ENCODE data around the gene FALEC. TPM values are rescaled to one million over a fixed set of nuclear protein-coding genes. Genes with fewer than 3 reads are reported as not detected.

FALEC gene
- total and polyA plus RNA-seq, 12 donors: 0.40 to 0.61 (median 0.50) TPM; not detected in 9

DNA sequence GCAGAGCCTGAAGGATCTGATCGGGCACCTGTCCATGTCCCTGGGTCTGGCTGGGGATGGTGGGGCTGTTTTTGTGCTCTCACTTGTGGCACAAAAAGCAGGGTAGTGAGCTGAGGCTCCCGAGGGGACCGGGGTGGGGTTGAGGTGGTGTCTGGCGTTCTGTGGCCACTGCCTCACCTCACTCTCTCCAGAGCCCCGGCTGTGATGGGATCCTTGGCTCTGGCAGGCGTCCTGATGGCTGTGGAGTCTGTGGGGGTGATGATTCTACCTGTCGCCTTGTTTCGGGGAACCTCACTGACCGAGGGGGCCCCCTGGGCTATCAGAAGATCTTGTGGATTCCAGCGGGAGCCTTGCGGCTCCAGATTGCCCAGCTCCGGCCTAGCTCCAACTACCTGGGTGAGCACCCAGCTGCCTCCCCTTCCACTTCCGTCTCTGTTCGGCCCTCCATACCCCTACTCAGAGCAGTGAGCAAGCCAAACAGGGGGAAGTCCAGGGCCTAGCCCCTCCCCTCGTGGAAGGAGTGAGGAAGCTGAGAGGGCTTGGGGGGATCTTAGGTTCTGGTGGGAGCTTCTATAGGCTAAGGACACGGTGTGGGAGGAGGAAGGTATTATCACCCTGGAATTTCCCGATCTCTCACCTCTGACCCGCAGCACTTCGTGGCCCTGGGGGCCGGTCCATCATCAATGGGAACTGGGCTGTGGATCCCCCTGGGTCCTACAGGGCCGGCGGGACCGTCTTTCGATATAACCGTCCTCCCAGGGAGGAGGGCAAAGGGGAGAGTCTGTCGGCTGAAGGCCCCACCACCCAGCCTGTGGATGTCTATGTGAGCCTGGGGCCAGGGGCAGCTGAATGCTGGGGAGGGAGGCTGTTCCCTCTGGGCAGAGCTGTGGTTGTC, 40.7 kb downstream of the FALEC start:
- intact Hi-C loops (cut with DNase I): loop anchor here in 1 of 2 donors (5.0 to 10.0 kb wide), 2 partner anchors 66 to 259 kb away; no protein-coding TSS in a partner anchor
- TF ChIP-seq, protein P1, sequence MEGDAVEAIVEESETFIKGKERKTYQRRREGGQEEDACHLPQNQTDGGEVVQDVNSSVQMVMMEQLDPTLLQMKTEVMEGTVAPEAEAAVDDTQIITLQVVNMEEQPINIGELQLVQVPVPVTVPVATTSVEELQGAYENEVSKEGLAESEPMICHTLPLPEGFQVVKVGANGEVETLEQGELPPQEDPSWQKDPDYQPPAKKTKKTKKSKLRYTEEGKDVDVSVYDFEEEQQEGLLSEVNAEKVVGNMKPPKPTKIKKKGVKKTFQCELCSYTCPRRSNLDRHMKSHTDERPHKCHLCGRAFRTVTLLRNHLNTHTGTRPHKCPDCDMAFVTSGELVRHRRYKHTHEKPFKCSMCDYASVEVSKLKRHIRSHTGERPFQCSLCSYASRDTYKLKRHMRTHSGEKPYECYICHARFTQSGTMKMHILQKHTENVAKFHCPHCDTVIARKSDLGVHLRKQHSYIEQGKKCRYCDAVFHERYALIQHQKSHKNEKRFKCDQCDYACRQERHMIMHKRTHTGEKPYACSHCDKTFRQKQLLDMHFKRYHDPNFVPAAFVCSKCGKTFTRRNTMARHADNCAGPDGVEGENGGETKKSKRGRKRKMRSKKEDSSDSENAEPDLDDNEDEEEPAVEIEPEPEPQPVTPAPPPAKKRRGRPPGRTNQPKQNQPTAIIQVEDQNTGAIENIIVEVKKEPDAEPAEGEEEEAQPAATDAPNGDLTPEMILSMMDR (IDR thresholded peaks at IDR 0.05): no peak
- TF ChIP-seq POLR2A (IDR thresholded peaks at IDR 0.05): no peak
- Histone ChIP-seq H3K36me3 (replicated peaks in 1 of 2) (no peaks in the 10 kb centered on the region), H3K4me3 (no peak overlapping the region), H3K4me1 (replicated peaks in 1 of 2) (peaks cover 33 to 40% of the 10 kb centered on the region in 2 donors), H3K27ac (no peak overlapping the region), H3K27me3 (no peaks in the 10 kb centered on the region), H3K9me3 (replicated peaks in 1 of 3) (no peaks in the 10 kb centered on the region)
- no peak for DNase-seq
- WGBS, 4 donors: 79 to 82% (median 80%) methylated on average over 13 to 26 of the region's 26 CpGs

DNA sequence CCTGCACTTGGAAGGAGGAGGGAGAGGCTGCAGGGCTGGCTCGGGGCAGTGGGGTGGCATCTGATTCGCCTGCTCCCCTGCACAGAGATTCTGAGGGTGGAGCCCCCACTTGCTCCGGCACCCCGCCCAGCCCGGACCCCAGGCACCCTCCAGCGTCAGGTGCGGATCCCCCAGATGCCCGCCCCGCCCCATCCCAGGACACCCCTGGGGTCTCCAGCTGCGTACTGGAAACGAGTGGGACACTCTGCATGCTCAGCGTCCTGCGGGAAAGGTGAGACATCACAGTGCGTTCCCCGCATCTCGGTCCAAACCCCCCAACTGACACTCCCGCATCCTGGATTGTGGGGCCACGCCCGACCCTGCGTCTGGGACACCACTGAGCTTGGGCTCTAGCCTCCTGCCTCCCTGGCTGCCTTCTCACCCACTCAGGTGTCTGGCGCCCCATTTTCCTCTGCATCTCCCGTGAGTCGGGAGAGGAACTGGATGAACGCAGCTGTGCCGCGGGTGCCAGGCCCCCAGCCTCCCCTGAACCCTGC, 41.6 kb downstream of the FALEC start:
- Histone ChIP-seq H3K4me1 (replicated peaks in 1 of 2) (peaks cover 35 to 38% of the 10 kb centered on the region in 2 donors), H3K9me3 (replicated peaks in 1 of 3) (no peaks in the 10 kb centered on the region), H3K27me3 (no peaks in the 10 kb centered on the region), H3K36me3 (replicated peaks in 1 of 2) (no peaks in the 10 kb centered on the region), H3K4me3 (no peak overlapping the region), H3K27ac (peak overlapping the region in 1 of 5 donors; percentile 27)
- intact Hi-C loops (cut with DNase I): loop anchor here in 1 of 2 donors (5.0 to 10.0 kb wide), 2 partner anchors 65 to 258 kb away; no protein-coding TSS in a partner anchor
- TF ChIP-seq, protein P1 (IDR thresholded peaks at IDR 0.05): no peak
- TF ChIP-seq POLR2A (IDR thresholded peaks at IDR 0.05): no peak
- WGBS, 4 donors: 90 to 93% (median 92%) methylated on average over 9 to 26 of the region's 26 CpGs
- peak in 2 of 7 donors; percentile 15 to 58 for DNase-seq

DNA sequence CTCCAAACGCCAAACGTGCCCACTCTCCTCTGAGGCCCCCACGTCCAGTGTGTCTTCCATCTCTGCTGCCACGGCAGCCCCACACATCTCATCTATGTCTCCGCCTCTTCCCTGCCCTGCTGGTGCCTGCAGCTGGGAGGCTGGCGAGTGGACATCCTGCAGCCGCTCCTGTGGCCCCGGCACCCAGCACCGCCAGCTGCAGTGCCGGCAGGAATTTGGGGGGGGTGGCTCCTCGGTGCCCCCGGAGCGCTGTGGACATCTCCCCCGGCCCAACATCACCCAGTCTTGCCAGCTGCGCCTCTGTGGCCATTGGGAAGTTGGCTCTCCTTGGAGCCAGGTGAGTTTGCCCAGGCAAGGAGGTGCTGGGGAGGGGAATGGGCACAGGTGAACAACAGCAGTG, 42.3 kb downstream of the FALEC start:
- DNase-seq: peak in 1 of 7 donors; percentile 8
- intact Hi-C loops (cut with DNase I): loop anchor here in 1 of 2 donors (5.0 to 10.0 kb wide), 2 partner anchors 64 to 257 kb away; no protein-coding TSS in a partner anchor
- 81 to 89% (median 89%) methylated on average over 10 to 15 of the region's 15 CpGs for whole genome bisulfite sequencing, 4 donors
- Histone ChIP-seq H3K4me1 (replicated peaks in 1 of 2) (peaks cover 36 to 38% of the 10 kb centered on the region in 2 donors), H3K27ac (peak overlapping the region in 1 of 5 donors; percentile 27), H3K9me3 (replicated peaks in 1 of 3) (no peaks in the 10 kb centered on the region), H3K36me3 (replicated peaks in 1 of 2) (no peaks in the 10 kb centered on the region), H3K4me3 (no peak overlapping the region), H3K27me3 (no peaks in the 10 kb centered on the region)
- TF ChIP-seq, protein P1 (IDR thresholded peaks at IDR 0.05): no peak
- TF ChIP-seq POLR2A (IDR thresholded peaks at IDR 0.05): no peak

DNA sequence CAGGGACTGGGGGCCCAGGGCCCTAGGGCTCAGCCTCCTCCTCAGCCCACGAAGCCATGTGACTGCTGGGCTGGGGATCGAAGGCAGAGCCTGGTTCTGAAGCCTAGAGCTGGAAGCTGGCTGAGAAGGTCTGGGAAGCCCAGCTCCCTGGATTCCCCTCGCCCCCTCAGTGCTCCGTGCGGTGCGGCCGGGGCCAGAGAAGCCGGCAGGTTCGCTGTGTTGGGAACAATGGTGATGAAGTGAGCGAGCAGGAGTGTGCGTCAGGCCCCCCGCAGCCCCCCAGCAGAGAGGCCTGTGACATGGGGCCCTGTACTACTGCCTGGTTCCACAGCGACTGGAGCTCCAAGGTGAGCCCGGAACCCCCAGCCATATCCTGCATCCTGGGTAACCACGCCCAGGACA, 42.8 kb downstream of the FALEC start:
- H3K4me3 ChIP-seq: peak overlapping the region in 1 of 4 donors; percentile 28
- no peak for TF ChIP-seq POLR2A (IDR thresholded peaks at IDR 0.05)
- no peaks in the 10 kb centered on the region for H3K27me3 ChIP-seq
- peak in 1 of 7 donors; percentile 9 for DNase-seq
- no peaks in the 10 kb centered on the region for H3K36me3 ChIP-seq (replicated peaks in 1 of 2)
- H3K4me1 ChIP-seq (replicated peaks in 1 of 2): peaks cover 37 to 38% of the 10 kb centered on the region in 2 donors
- H3K27ac ChIP-seq: peak overlapping the region in 2 of 5 donors; percentile 100
- intact Hi-C loops (cut with DNase I): loop anchor here in 1 of 2 donors (5.0 to 10.0 kb wide), 2 partner anchors 64 to 256 kb away; no protein-coding TSS in a partner anchor
- no peaks in the 10 kb centered on the region for H3K9me3 ChIP-seq (replicated peaks in 1 of 3)
- 76 to 100% (median 83%) methylated on average over 2 to 15 of the region's 15 CpGs for WGBS, 4 donors

Data from adrenal gland (tissue), 12 donors.